OCI-LY7 (cell line): ENCODE results near the gene POLR2M.

Experiments
- EZH2phosphoT487 ChIP-seq: fragments of 200-600 bp; sonication (generic); IDR thresholded peaks from 2 replicates; pipeline ENCODE4 v1.6.1; 2018; ENCODE audit warnings: low read depth, borderline replicate concordance, mild to moderate bottlenecking, mixed run types, antibody characterized with exemption, low read length, moderate library complexity, mixed read lengths
- TF ChIP-seq, protein P1 (sequence below): fragments of 200-600 bp; sonication (generic); conservative IDR thresholded peaks from 2 replicates; pipeline ENCODE4 v1.5.1; 2014; ENCODE audit warnings: mild to moderate bottlenecking, antibody characterized with exemption, low read length, moderate library complexity, mixed read lengths

GRCh38 chr15:57730876-57731275, 24.4 kb downstream of the POLR2M start:
- TF ChIP-seq, protein P1, sequence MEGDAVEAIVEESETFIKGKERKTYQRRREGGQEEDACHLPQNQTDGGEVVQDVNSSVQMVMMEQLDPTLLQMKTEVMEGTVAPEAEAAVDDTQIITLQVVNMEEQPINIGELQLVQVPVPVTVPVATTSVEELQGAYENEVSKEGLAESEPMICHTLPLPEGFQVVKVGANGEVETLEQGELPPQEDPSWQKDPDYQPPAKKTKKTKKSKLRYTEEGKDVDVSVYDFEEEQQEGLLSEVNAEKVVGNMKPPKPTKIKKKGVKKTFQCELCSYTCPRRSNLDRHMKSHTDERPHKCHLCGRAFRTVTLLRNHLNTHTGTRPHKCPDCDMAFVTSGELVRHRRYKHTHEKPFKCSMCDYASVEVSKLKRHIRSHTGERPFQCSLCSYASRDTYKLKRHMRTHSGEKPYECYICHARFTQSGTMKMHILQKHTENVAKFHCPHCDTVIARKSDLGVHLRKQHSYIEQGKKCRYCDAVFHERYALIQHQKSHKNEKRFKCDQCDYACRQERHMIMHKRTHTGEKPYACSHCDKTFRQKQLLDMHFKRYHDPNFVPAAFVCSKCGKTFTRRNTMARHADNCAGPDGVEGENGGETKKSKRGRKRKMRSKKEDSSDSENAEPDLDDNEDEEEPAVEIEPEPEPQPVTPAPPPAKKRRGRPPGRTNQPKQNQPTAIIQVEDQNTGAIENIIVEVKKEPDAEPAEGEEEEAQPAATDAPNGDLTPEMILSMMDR: no peak
- TF ChIP-seq EZH2phosphoT487: no peak
